NCI-H1694 (cell line): Measurements from ENCODE around the gene THRB.

Experiments
- DNase-seq: peaks from one replicate; lab custom pipeline; 2025; lab: John Stamatoyannopoulos, UW

THRB gene

DNA sequence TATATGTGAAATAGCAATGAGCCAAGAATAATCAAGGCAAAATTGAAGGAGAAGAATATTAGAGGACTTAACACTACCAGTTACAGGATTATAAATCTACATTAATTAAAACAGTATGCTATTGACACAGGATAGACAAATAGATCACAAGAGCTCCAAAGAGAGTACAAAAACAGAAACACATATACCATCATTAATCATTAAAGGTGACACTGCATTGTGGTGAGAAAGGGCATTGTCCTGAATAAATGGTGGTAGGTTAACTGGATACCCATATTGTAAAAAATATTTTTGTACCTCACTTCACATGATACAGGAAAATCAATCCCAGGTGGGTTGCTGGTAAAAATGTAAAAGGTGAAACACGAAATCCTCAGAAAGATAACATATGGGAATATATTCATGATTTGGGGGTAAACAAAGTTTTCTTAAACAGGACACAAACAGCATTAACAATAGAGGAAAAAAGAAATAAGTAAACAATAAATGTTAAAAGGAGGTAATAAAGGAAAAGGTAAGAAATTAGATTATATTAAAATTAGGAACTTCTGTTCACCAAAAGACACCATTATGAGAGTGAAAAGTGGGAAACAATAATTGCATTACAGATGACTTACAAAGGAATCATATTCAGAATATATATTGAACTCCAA lies 145.2 kb downstream of the THRB start:
- no peak for DNase-seq

DNA sequence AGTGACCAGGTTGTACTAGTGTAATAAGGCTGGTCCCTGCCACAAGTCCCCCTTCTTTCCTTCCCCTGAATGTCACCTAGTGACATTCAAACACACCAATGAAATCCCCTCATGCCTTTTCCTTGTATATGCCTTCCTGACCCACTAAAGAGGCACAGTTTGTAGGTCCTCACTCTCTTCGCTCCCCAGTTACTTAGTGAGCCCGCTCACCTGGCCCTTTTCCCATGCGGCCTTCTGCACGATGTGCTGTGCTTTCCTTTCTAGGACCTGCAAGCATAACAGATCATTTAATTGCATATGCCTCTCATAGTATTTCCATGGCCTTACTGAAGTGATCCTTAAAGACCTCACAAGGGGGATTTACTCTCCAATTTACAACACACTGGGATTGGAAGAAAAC lies 146.3 kb downstream of the THRB start:
- no peak for DNase-seq

DNA sequence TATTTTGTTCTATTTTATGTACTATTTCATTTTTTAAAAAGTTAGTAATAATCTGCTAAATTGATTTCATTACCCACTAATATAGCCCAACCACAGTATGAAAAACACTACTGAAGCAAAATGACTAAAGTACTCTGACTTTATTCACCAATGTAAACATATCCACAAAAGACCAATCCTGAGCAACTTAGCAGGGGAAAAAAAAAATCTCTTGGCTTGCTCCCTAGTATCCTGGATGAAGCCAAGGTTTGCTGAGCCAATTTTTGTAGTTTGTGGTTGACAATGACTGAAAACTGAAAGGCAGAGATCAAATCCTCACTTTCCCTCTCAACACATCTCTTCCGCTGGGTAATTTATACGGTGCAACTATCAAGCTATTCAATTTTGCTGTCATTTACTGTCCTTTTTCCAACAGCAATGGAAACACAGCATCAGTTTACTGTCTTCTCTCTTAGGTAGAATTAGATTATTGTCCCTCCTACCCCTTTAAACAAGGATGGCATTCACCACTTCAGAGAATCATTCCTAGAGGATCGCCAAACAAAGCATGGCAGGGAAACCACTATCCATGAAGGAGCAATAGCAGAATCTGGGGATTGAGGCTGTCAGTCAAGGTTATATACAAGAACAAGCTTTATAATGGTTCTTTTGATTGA lies 149.7 kb downstream of the THRB start:
- DNase-seq, result no peak

DNA sequence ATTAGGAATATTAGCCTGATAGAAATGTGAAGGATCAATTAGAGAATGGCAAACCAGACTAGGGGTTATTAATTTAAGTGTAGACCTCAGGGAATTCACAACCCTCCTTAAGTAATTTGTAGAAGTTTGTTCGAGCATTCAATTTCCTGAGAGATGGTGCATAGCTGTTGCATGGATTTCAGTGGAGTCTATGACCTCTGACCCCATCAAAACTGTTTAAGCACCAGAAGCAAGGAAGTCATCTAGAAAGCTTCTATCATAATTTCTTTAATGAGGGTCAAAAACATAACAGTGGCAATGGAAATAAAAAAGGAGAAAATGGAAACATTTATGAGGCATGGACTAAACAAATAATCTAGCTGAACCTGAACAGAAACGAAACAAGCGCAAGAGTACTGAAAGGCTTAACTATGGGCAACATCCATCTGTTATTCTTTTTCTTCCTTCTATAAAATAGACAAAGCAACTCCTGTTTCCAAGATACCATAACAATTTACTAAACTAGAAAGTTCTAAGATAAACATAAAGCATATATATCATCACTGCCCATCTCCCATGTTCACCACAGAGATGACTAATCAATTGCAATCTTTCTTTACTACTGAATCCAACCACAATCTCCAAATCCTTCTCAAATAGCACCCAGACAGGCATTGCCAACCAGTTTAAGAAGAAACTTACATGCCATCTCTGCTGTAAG lies 151.4 kb downstream of the THRB start:
- no peak for DNase-seq

DNA sequence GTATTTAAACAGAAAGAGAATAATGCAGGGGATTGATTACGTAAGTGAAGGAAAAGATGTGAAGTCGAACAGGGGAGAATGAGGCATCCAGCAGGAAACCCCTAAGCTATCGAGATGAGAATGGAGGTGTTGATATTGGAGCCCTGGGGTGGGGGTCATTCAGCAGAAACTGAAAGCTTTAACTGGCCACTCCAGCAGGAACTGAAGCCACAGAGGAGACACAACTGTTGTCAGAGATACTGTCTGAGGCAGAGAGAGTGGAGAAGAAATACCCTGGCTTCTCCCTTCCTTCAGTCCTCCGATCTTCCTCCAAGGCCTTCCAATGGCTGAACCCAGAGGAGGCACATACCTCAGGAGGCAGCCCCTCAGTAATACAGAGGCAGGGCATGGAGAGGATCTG lies 152.4 kb downstream of the THRB start:
- no peak for DNase-seq

DNA sequence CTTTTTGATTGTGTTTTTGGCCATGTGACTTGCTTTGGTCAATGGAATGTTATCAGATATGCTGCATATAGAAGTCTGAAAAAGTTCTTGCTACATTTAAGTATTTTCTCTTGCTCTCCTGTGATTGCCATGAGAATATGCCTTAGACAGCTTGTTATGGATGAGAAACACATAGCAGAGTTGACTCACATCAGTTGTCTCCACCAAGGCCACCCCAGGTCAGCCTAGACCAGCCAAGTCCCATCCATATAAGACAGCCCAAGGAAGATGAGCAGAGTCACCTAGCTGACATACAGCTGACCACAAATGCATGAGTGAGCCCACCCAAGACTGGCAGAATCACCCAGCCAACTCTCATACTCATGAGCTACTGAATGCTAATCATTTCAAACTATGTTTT lies 153.0 kb downstream of the THRB start:
- no peak for DNase-seq

DNA sequence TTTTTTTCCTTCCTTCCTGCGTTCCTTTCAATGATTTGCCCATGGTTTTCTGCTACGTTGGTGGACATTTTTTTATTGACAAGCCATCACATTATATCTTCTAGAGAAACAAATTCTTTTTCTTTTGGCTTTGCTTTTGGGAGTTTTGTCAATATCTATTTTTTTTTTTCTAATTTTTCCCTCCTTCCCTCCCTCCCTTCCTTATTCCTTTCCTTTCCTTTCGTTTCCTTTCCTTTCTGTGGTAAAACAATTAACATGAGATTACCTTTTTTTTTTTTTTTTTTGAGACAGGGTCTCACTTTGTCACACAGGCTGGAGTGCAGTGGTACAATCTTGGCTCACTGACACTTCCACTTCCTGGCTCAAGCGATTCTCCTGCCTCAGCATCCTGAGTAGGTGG lies 153.7 kb downstream of the THRB start:
- DNase-seq, result no peak

DNA sequence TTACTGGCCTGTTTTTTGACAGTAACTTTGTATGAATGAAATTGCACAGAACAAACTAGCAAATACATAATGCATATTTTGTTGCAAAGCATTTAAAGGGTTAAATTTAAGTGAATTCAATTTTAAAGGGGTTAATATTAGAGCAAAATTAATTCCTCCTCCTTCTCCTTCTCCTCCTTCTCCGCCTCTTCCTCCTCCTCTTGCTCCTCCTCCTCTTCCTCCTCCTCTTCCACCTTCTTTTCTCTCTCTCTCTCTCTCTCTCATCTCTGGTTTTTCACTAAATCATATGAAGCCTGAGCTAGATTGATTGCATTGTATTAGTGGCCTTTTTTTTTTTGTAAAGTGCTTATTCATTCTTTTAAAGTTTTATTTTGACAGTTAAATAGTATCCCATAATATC lies 154.5 kb downstream of the THRB start:
- DNase-seq, result no peak

DNA sequence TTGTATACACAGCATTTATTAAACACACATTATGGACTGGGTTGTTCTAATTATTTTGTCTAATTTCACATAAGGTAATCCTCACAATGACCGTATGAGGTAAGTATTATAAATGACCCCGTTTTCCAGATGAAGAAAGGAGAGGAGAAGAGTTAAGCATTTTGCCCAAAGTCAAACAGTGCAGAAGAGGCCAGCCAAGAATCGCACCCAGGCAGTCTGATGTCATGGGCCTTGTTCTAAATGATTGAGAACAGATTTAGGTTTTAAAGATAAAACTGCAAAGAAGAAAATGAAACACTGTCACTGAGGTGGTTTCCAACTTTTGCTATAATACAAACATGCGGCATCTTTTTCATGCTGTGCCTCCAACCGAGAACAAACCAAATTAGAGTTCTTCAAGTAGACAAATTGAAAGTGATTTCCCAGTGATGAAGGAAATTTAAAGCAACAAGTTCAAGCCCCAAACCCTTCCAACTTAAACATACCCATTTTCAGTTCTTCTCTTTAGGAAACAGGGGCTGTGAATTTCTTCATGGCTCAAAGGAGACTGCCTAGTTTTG lies 155.3 kb downstream of the THRB start:
- DNase-seq, result no peak

DNA sequence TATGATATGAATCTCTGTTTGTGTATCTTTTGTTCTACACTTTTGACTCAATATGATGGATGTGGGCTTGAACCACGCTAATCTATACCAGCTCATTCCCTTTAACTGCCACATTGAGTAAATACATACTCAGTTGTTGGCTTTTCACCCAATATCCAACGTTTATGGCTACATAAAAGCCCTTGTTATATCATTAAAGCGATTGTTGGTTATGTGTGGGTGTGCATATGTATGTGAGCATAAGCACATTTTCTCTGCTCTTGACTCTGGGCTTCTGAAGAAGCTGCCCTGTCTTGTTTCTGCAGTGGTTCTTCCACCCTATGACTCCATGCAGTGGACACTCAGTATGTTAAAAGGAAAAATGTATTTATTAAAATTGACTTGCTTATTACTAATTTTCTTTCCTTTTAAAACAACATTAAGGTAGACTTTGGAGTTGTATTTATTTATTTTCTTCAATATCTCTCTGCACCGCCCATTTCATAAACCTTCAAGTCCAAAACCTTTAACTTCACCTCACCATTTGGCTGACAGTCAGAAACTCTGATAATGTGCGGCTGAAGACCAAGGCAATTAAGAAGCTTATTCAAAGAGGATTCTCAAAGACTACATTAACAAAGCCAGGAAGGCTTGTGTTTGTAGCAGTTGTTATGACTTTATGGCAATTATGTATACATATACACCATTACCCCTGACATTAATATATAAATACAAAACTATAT lies 156.1 kb downstream of the THRB start:
- no peak for DNase-seq

DNA sequence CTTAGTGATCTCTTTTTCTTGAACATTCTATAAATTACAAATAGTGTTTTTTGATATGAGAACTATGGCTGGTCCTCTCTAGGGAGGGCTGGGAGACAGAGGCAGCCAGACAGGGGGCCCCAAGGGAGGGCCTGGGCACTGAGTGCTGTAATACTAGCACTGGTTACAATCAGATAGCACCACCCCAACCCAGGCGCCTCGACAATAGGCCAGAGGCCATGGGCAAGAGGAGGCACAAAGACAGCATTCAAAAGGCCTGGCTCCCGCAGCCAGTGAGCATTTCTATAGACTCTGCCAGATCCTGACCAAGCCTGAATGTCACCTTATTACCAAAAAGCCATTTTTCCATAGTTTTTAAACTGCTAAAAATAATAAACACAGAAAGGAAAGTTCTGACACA lies 158.5 kb downstream of the THRB start:
- no peak for DNase-seq

DNA sequence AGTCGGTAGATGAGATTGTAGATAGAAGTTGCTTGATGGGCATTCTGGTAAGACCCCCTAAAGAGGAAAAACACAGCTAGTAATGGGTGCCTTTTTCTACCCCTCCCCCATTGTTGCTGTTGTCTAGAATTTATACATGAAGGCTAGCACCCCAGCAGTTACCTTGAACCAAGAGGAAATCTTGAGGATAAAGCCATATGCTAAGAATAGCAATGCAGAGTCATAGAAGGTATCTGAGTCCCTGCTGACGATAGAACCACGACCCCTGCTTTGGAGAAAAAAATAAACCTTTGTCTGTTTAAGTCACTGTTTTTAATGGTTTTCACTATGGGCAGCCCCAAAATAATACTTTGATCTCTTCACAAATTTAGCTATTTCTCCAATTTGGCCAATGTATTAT lies 162.6 kb downstream of the THRB start:
- DNase-seq, result no peak

DNA sequence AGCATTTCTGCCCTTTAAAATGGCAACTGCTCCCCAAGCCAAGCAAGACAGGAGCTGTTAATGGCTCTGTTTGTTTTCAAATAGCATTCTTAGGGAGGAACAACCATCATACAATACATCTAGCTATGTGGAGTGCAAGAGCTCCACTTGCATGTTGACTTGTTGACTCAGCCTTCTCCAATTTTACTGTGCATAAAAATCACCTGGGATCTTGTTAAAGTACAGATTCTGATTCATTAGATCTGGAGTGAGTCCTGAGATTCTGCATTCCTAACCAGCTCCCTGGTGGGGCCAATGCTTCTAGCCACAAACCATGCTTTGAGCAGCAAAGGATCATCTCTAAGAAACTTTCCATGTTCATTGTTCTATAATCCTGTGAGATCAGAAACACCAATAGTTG lies 171.4 kb downstream of the THRB start:
- DNase-seq, result no peak

DNA sequence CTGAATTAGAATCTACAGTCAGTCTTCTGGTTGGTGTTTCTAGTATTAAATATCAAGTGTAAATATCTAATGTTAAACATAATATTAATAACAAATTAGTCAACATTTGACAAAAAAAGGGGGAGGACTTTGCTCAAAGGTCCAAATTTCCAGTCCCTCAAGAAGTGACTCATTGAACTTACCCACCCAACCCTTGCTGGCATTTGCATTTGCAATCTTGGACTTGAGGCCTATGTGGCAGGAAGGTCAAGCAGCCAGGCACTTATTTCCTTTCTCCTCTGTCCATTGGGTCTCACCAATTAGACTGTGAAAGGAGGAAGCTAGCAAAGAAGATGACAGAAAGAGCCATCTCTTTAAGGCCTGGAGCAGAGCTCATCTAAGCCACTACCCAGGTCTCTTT lies 174.0 kb downstream of the THRB start:
- DNase-seq, result no peak

DNA sequence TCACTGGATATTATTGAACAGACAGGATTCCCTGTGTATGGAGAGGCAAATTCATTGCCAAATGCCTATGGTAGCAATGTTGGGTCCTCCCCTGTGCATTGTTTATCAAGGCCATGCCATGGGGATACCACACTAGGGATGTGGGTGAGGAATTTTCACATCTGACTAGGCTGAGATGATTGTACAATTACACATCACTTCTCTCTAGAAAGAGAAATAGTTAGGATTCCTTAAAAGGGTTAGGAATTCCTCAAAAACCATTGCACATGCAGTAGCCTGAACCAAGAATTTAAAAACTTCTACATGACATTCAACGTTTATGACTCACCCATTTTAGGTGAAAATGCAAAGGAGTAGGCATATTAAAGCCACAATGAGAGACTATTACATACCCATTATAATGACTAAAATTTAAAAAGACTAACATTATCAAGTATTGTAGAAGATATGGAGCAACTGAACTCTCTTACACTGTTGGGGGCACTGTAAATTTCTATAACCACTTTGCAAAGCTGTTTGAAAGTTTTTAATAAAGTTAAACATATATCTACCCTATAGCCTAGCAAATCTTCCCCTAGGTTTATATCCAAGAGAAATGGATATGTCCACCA lies 175.9 kb downstream of the THRB start:
- DNase-seq, result no peak

DNA sequence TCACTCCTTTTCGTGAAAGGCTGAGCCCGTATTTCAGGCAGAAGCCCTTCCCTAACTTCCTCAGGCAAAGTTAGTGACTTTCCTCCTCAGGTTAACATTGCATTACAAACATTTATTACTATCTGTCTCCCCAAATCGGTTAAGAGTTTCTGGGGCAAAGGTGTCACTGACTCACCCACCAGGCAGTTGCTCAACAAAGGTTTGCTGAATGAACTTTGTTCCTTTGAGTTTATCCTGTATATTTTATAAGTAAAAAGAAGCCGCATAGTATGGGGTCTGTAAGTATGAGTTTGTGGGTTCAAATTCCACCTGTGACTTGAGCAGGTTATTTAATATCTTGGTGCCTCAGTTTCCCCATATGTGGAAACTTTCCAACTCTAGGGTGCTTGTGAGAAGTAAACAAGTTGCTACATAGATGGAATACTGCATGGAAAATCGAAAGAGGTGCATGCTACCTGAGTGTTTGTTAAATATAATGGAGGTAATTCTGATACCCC lies 177.7 kb downstream of the THRB start:
- no peak for DNase-seq

DNA sequence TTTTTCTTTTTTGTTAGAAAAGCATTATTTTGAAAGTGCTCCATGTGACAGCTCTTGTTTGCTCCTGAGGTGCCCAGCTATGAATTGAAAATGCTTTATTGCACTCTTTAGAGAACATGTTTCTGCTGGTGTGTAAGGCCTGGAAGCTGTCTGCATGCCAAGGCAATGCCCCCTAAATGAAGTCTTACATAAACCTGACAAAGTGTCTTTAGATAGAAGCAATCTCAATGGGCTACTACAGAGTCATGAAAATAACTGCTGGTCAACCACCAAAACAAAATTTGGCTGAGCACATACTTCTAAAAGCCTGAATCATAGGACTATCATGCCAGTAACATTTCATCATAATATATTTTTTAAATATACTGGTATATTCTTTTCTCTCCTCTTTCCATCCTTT lies 178.7 kb downstream of the THRB start:
- no peak for DNase-seq

DNA sequence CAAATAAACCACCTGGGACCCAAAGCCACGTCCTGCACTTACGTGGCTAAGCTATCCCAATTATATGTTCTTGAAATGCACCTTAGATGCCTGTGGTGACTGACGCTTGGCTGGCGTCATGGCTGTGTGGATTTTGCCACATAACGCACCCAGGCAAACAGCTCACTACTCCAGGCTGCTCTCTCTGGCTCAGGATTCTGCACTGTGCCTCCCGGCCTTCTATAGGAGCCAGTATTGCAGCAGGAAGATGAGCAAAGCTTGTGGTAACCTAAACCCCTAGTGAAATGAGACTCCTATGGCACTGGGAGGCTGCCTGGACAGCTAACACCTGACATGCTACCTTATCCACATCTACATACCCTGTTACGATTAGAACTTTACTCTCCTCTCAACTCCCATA lies 179.3 kb downstream of the THRB start:
- DNase-seq, result no peak

DNA sequence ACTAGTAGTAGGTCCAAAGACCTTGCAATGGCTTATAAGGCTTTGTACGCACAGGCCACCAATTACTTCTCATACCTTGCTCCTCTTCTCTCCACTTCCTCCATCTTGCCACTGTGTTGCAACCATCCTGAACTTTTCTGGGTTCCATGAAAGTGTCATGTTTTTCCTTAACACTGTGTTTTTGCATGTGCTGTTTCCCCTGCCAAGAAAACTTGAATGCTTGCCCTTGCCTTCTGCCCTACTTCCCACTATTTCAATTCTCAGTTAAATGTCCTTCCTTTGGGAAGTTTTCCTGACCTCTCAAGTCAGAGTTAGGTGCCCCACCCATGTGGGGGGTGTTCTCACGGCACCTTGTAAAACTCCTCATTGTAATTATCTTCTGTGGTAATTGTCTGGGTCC lies 182.8 kb downstream of the THRB start:
- DNase-seq, result no peak

DNA sequence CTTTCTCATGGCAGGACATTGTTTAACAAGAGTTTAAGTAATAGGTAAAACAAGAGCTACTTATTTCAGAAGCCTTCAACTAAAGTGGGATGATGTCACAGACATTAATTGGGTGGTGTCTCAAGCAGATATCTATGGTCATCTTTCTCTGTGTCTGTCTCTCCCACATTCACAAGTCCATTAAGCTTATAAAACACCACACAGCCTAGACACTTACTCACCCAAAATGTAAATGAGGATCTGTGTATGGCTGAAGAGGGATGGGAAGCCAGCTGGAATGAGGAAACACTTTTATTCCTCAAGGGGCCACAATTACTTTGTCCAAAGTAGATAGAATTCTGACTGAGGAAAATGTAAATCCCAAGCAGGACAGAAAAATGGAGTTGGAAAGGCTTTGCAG lies 183.8 kb downstream of the THRB start:
- DNase-seq, result no peak

DNA sequence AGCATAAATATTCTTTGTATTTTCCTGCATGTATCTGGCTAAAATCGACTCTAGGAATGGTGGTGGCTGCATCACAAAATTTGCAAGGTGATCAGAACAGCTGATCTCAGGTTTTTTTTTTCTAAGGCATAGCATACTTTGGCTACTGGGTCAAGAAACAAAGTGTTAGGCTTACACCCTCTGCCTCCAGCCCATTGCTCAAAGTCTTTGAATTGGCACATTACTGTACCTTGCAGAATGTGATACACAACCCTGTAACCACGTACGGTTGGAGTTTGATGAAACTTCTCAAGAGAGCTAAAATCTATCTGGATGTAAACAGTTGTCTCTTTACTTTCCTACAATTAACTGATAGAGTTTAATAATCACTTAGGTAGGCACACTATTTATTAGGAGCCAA lies 188.1 kb downstream of the THRB start:
- no peak for DNase-seq
